GM12878 (cell line): ENCODE results near the gene GBA3. TPM values are rescaled to one million over a fixed set of nuclear protein-coding genes. Genes with fewer than 3 reads are reported as not detected.

Experiments used
- ATAC-seq: fragments of 200-7000 bp; cut with Tn5 transposase; 3 replicates; pipeline ENCODE4 v1.9.1; 2020; ENCODE audit warnings: mild to moderate bottlenecking, moderate library complexity
- BruUV-seq: library from RNA; stranded (reverse); fragments of 400-500 nt; replicated peaks from 2 replicates; lab custom pipeline; 2021; lab: Mats Ljungman, UMichigan
- CTCF ChIA-PET: fragments of 300-600 bp; sonication (Branson Sonifier 250); formaldehyde crosslinking; extraction: SDS; loops from one replicate; lab custom pipeline; 2021; ENCODE audit warnings: inconsistent platforms; lab: Yijun Ruan, JAX
- POLR2A ChIA-PET: fragments of 350-600 bp; formaldehyde crosslinking; extraction: SDS; loops from one replicate; lab custom pipeline; 2021; ENCODE audit warnings: inconsistent platforms; lab: Charles Lee
- RAD21 ChIA-PET: fragments of 300-600 bp; sonication (Branson Sonifier 250); formaldehyde crosslinking; loops from one replicate; lab custom pipeline; 2023; ENCODE audit warnings: antibody characterized with exemption; ENCODE audit not compliant: unreplicated experiment; lab: Charles Lee
- SMC1A ChIA-PET: fragments of 300-600 bp; sonication (Branson Sonifier 250); formaldehyde crosslinking; loops from one replicate; lab custom pipeline; 2023; ENCODE audit not compliant: unreplicated experiment, uncharacterized antibody; lab: Charles Lee
- DNase-seq: peaks from one replicate; pipeline ENCODE4 v3.0.0-alpha.2; 2011; ENCODE audit warnings: low read depth, low spot score
- FAIRE-seq: peaks from 3 replicates; lab custom pipeline; 2011; peaks lifted over from hg19 to GRCh38; lab: Jason Lieb, UNC
- H2AFZ ChIP-seq: 2 replicates; pipeline ENCODE4 v1.6.0; 2011; ENCODE audit warnings: low read depth, low read length, control low read depth; ENCODE audit not compliant: control insufficient read depth
- H3K27ac ChIP-seq: 2 replicates; pipeline ENCODE4 v1.5.1; 2011; ENCODE audit warnings: control low read depth; ENCODE audit not compliant: control insufficient read depth, insufficient read depth
- H3K27me3 ChIP-seq, 2 experiments: replicated peaks in 1 of 2; 2 replicates each; pipeline versions ENCODE4 v1.6.0 to v1.6.1; 2011; ENCODE audit warnings: low read length in 1 of 2; ENCODE audit not compliant: control insufficient read depth in 2 of 2, insufficient read depth in 2 of 2
- H3K36me3 ChIP-seq, 2 experiments: 2 replicates each; pipeline ENCODE4 v1.5.1; 2011; ENCODE audit warnings: low read length in 1 of 2; ENCODE audit not compliant: control insufficient read depth in 2 of 2, insufficient read depth in 2 of 2
- H3K4me1 ChIP-seq: 2 replicates; pipeline ENCODE4 v1.6.1; 2011; ENCODE audit warnings: mild to moderate bottlenecking, low read length, moderate library complexity, mixed read lengths; ENCODE audit not compliant: control insufficient read depth, insufficient read depth
- H3K4me2 ChIP-seq: 2 replicates; pipeline ENCODE4 v1.6.0; 2011; ENCODE audit warnings: control low read depth; ENCODE audit not compliant: control insufficient read depth, insufficient read depth
- H3K4me3 ChIP-seq: fragments of 200-600 bp; sonication (generic); 2 replicates; pipeline ENCODE4 v1.5.1; 2016
- H3K79me2 ChIP-seq: 2 replicates; pipeline ENCODE4 v1.6.0; 2011; ENCODE audit warnings: low read length; ENCODE audit not compliant: control insufficient read depth, insufficient read depth
- H3K9ac ChIP-seq: 2 replicates; pipeline ENCODE4 v1.8.0; 2011; ENCODE audit warnings: low read length, control low read depth, mixed read lengths; ENCODE audit not compliant: control insufficient read depth, insufficient read depth
- H3K9me3 ChIP-seq: replicated peaks from 3 replicates; pipeline ENCODE4 v1.5.1; 2011; ENCODE audit warnings: mild to moderate bottlenecking, low read length; ENCODE audit not compliant: control insufficient read depth, insufficient read depth
- H4K20me1 ChIP-seq: 2 replicates; pipeline ENCODE4 v1.6.0; 2011; ENCODE audit not compliant: control insufficient read depth, insufficient read depth
- EGR1 ChIP-seq, 2 experiments: IDR thresholded peaks; 1 replicate in 1 of 2; 2 replicates in 1 of 2; pipeline ENCODE4 v1.6.1; 2011 to 2012; ENCODE audit warnings: low read depth in 2 of 2, low read length in 2 of 2, borderline replicate concordance in 1 of 2, mild to moderate bottlenecking in 1 of 2, moderate library complexity in 1 of 2
- ESRRA ChIP-seq: IDR thresholded peaks from 2 replicates; pipeline ENCODE4 v1.6.1; 2012; ENCODE audit warnings: mild to moderate bottlenecking, low read length, improper control_type of control experiment
- MAX ChIP-seq: IDR thresholded peaks from 2 replicates; pipeline ENCODE4 v1.6.1; 2012; ENCODE audit warnings: low read depth, low read length, improper control_type of control experiment
- NR2C1 ChIP-seq: fragments of 450-650 bp; IDR thresholded peaks from 2 replicates; pipeline ENCODE4 v1.6.1; 2017; ENCODE audit warnings: antibody characterized with exemption, mild to moderate bottlenecking, moderate library complexity
- PRDM15 ChIP-seq: fragments of 450-650 bp; formaldehyde crosslinking; IDR thresholded peaks from 2 replicates; pipeline ENCODE4 v1.4.0; 2020; ENCODE audit warnings: mild to moderate bottlenecking, moderate library complexity
- WGBS: methylation state at CpG from one replicate; pipeline ENCODE4 v1.1.6; 2016; ENCODE audit warnings: low lambda C conversion rate; ENCODE audit not compliant: insufficient replicate concordance, insufficient coverage; ENCODE audit errors: missing lambda C conversion rate; 5-methylcytosine and 5-hydroxymethylcytosine counted together
- in situ Hi-C: fragments of 300-500 bp; cut with MboI; formaldehyde crosslinking; loops from 9 replicates; pipeline ENCODE4 v1.14.3; 2018; ENCODE audit warnings: mixed read lengths
- intact Hi-C: fragments of 100-400 bp; cut with micrococcal nuclease; formaldehyde crosslinking; loops from one replicate; pipeline ENCODE4 v1.14.2; 2022; ENCODE audit not compliant: unreplicated experiment
- polyA plus RNA-seq, 11 experiments: library from polyadenylated mRNA; depleted of rRNA in 4 of 11; unstranded in 6 of 11; stranded (reverse) in 5 of 11; fragments of >200 nt; fragmentation: Nextera tagmentation in 4 of 11; fragmentation: Illumina TruSeq in 1 of 11; extraction: Ambion mirVana in 4 of 11; extraction: Trizol in 1 of 11; gene quantifications; 1 replicate in 1 of 11; 2 replicates in 10 of 11; pipeline versions ENCODE4 v1.2.1 to v1.2.3, GENCODE V29; 2011 to 2016; ENCODE audit warnings: inconsistent platforms in 2 of 11, missing spikeins in 2 of 11, low read depth in 1 of 11
- total RNA-seq, 4 experiments: library from RNA; depleted of rRNA in 3 of 4; stranded (reverse); fragments of >200 nt in 3 of 4; fragmentation: Illumina TruSeq in 1 of 4; extraction: Trizol in 1 of 4; gene quantifications; 2 replicates each; pipeline versions ENCODE4 v1.2.1 to v1.2.3, GENCODE V29; 2013 to 2021
- TF ChIP-seq, protein P1 (sequence below): fragments of 450-650 bp; IDR thresholded peaks from 2 replicates; pipeline ENCODE4 v1.6.1; 2017; ENCODE audit warnings: mild to moderate bottlenecking
- TF ChIP-seq, protein P2 (sequence below): IDR thresholded peaks from 2 replicates; pipeline ENCODE4 v1.6.1; 2012; ENCODE audit warnings: mild to moderate bottlenecking, low read depth, low read length

The GBA3 gene
- total and polyA plus RNA-seq, 10 of the 15 experiments (the other 5 are each of a cell fraction or from before 2014, with no cell fraction given): 0.10 to 7.2 (median 0.27) TPM

DNA sequence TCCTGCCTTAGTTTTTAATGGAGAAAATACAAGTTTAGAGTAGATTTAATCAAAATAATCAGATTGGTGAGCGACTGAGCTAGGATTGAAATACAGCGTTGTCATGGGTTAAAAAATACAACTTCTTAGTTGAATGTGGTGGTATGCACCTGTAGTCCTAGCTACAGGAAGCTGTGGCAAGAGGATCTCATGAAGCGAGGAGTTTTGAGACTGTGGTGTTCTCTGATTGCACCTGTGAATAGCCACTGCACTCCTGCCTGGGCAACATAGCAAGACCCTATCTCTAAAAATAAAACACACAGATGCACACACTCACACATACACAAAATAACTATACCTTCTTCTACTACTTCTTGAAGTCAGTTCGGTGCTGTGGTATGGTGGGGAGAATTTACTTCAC is 19.8 kb upstream of the GBA3 start:
- FAIRE-seq (no peak), DNase-seq (no peak), ATAC-seq (peak; percentile 11; the same call in 1 of the 3 replicates)
- ChIA-PET SMC1A (interaction anchor here (0.6 to 2.3 kb wide), 22 partner anchors 9 to 854 kb away, joined by 3 to 10 read pairs (median 4); partner anchors contain the start of gene GBA3), RAD21 (interaction anchor here (0.7 to 2.8 kb wide), 13 partner anchors 11 to 262 kb away, joined by 3 to 11 read pairs (median 4); no protein-coding TSS in a partner anchor), POLR2A (interaction anchor here (0.6 to 1.5 kb wide), 3 partner anchors 8 to 61 kb away, joined by 3 to 5 read pairs (median 5); no protein-coding TSS in a partner anchor), CTCF (interaction anchor here (0.7 to 3.3 kb wide), 13 partner anchors 8 to 884 kb away, joined by 3 to 16 read pairs (median 3); no protein-coding TSS in a partner anchor)
- Histone ChIP-seq H3K4me2 (no peak overlapping the region), H3K27me3 (no peaks in the 10 kb centered on the region), H3K36me3 (no peaks in the 10 kb centered on the region), H3K4me1 (no peaks in the 10 kb centered on the region), H3K4me3 (no peak overlapping the region), H4K20me1 (no peaks in the 10 kb centered on the region), H3K79me2 (no peaks in the 10 kb centered on the region), H3K9ac (no peak overlapping the region), H3K9me3 (no peaks in the 10 kb centered on the region), H2AFZ (no peak overlapping the region), H3K27ac (no peak overlapping the region)
- in situ Hi-C loops (no loop called here), intact Hi-C loops (no loop called here)
- 22% methylated on average over 4 of the region's 4 CpGs for WGBS
- BruUV-seq: no TSS peak
- TF ChIP-seq, protein P1, sequence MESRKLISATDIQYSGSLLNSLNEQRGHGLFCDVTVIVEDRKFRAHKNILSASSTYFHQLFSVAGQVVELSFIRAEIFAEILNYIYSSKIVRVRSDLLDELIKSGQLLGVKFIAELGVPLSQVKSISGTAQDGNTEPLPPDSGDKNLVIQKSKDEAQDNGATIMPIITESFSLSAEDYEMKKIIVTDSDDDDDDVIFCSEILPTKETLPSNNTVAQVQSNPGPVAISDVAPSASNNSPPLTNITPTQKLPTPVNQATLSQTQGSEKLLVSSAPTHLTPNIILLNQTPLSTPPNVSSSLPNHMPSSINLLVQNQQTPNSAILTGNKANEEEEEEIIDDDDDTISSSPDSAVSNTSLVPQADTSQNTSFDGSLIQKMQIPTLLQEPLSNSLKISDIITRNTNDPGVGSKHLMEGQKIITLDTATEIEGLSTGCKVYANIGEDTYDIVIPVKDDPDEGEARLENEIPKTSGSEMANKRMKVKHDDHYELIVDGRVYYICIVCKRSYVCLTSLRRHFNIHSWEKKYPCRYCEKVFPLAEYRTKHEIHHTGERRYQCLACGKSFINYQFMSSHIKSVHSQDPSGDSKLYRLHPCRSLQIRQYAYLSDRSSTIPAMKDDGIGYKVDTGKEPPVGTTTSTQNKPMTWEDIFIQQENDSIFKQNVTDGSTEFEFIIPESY: no peak
- no peak for TF ChIP-seq PRDM15 (CRISPR knock-in tag)
- TF ChIP-seq, protein P2, sequence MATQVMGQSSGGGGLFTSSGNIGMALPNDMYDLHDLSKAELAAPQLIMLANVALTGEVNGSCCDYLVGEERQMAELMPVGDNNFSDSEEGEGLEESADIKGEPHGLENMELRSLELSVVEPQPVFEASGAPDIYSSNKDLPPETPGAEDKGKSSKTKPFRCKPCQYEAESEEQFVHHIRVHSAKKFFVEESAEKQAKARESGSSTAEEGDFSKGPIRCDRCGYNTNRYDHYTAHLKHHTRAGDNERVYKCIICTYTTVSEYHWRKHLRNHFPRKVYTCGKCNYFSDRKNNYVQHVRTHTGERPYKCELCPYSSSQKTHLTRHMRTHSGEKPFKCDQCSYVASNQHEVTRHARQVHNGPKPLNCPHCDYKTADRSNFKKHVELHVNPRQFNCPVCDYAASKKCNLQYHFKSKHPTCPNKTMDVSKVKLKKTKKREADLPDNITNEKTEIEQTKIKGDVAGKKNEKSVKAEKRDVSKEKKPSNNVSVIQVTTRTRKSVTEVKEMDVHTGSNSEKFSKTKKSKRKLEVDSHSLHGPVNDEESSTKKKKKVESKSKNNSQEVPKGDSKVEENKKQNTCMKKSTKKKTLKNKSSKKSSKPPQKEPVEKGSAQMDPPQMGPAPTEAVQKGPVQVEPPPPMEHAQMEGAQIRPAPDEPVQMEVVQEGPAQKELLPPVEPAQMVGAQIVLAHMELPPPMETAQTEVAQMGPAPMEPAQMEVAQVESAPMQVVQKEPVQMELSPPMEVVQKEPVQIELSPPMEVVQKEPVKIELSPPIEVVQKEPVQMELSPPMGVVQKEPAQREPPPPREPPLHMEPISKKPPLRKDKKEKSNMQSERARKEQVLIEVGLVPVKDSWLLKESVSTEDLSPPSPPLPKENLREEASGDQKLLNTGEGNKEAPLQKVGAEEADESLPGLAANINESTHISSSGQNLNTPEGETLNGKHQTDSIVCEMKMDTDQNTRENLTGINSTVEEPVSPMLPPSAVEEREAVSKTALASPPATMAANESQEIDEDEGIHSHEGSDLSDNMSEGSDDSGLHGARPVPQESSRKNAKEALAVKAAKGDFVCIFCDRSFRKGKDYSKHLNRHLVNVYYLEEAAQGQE: no peak
- TF ChIP-seq NR2C1: no peak
- no peak for TF ChIP-seq MAX
- TF ChIP-seq ESRRA: no peak
- no peak for TF ChIP-seq EGR1 (IDR thresholded peaks at IDR 0.05; ENCODE audit: borderline replicate concordance in 1 of 2, low read depth in 2 of 2, low read length in 2 of 2)
